DMS53 (cell line): ENCODE results near the gene PPP2R3A.

Experiments
- DNase-seq: peaks from one replicate; lab custom pipeline; 2025; lab: John Stamatoyannopoulos, UW

The PPP2R3A gene

GRCh38 chr3:136022529-136023263, 57.2 kb downstream of the PPP2R3A start:
- DNase-seq = no peak

DNA sequence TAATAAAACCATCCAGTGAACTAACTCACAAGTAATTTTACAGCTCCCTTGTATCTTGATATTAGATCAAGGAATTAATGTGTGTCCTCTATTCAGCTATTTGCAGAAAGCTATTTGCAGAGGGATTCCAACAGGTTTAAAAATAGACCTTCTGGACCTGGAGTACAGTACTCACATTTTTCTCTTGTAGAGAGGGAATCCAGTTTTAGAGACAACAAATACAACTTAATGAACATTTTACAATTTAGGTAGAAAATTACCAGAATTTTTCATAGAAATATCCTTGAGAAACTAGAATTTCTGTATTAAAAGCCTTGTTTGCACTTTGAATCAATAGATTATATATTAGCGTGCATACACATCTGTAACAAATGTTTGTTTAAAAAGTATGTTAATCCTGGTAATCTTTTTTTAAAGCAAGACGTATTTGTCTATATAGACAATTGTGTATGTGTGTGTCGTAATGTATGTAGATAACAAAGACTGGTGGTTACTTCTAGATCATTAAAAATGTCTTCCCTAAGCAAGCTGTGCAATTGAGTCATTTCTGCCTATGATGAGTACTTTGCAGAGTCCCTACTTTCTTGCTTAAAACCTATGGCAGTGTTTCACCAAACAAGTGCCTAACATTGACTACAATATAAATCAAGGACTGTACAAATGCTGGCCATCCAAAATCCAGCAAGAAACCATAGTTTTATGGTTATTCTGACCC, 57.9 kb downstream of the PPP2R3A start:
- DNase-seq = no peak

DNA sequence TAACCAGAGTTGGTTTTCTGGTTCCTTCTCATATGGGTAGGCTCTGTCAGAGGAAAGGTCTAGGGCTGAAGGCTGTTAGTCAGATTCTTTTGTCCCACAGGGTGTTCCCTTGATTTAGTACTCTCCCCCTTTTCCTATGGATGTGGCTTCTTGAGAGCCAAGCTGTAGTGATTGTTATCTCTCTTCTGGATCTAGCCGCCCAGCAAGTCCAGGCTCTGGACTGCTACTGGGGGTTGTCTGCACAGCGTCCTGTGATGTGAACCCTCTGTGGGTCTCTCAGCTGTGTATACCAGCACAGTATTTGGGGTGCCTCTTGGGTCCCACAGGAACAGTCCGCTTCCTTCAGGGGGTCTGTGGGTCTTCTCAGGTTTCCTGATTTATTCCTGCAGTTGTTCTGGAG, 70.8 kb downstream of the PPP2R3A start:
- no peak for DNase-seq

GRCh38 chr3:136038668-136039067, 73.1 kb downstream of the PPP2R3A start:
- DNase-seq = no peak

- DNase-seq = peak; percentile 69
These were observed 77.2 kb downstream of the PPP2R3A start for GRCh38 chr3:136042608-136043221.

GRCh38 chr3:136044980-136045745, 79.6 kb downstream of the PPP2R3A start:
- no peak for DNase-seq

- no peak for DNase-seq
These were observed 82.5 kb downstream of the PPP2R3A start for GRCh38 chr3:136048068-136048467.

GRCh38 chr3:136050250-136050649, 84.7 kb downstream of the PPP2R3A start:
- DNase-seq = no peak

DNA sequence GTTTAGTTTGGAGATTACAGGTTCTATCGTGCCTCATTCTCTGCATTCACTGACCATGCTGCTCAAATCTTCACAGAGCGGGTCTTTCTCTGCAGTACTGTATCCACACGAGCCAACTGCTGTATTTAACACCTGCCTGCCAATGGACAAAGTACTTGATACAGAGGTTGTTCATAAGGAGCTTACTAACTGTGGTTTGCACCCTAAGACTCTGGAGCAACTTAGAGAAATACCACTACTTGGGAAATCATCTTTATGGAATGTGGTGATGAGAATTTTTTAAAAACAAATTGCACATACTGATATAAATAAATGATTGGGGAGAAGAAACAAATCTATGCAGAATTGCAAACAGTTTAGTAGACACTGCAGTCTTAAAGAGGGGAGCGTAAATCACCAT, 90.0 kb downstream of the PPP2R3A start:
- DNase-seq = no peak

DNA sequence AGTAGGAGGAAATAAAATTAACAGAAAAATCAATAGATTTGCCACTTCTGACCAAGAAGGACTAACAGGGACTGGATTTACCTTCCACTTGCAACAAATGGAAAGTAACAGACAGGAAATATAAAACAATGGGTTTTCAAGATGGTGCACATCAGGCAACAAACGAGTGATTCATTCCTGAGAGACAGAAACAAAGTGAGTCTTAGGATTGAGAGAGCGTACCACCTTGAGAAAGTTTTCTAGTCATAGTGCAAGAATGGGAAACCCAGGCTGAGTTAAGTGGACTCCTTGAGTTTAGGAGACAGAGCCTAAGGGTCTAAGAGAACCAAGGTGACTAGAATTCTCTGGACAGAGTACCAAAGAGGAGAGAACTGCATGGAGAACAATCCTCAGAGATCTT, 101.7 kb downstream of the PPP2R3A start:
- no peak for DNase-seq

DNA sequence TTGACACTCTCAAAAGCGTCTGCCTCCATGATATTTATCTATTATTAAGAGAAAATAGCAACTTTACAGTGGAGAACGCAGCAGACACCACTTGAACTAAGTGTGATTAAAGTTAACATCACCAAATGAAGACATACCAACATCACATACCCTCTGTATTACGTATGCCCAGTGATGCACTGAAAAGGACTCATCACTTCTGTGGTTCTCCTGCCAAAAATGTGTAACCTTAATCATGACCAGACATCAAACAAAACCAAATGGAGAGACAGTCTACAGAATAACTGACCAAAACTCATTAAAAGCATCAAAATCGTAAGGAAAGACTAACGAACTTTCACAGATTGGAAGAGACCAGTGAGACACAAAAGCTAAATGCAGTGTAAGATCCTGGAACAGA, 103.2 kb downstream of the PPP2R3A start:
- no peak for DNase-seq

DNA sequence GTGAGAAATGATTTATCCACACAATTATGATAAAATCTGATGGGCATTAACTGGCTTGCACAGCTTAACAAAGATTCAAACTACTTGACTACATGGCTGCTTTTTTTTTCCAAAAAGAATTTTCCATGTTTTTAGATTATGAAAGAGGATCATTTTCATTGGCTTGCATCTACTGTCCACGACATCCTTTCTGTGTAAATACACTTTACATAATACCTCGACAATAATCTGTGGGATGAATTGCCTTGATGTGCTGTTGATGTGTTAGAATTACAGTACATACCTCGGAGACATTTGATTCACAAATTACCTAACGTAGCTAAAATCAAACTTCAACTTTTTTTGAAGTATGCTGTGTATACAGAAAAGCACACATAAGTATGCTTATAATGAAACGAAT, 104.4 kb downstream of the PPP2R3A start:
- DNase-seq = no peak

DNA sequence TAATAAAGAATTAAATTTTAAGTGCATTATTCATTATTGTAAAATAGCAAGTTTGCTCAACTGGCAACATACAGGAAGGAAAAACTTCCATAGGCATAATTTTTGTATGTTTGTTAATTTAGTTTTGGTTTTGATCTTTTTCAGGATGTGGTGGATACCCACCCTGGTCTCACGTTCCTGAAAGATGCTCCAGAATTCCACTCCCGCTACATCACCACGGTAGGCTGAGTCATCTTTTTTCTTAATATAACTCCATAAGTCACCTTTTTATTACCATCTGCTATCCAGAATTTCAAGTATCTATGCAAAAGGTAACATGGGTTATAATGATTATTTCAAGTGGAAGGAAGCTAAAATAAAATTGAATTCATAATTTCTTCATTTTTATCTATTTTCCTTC, 104.8 kb downstream of the PPP2R3A start:
- no peak for DNase-seq

DNA sequence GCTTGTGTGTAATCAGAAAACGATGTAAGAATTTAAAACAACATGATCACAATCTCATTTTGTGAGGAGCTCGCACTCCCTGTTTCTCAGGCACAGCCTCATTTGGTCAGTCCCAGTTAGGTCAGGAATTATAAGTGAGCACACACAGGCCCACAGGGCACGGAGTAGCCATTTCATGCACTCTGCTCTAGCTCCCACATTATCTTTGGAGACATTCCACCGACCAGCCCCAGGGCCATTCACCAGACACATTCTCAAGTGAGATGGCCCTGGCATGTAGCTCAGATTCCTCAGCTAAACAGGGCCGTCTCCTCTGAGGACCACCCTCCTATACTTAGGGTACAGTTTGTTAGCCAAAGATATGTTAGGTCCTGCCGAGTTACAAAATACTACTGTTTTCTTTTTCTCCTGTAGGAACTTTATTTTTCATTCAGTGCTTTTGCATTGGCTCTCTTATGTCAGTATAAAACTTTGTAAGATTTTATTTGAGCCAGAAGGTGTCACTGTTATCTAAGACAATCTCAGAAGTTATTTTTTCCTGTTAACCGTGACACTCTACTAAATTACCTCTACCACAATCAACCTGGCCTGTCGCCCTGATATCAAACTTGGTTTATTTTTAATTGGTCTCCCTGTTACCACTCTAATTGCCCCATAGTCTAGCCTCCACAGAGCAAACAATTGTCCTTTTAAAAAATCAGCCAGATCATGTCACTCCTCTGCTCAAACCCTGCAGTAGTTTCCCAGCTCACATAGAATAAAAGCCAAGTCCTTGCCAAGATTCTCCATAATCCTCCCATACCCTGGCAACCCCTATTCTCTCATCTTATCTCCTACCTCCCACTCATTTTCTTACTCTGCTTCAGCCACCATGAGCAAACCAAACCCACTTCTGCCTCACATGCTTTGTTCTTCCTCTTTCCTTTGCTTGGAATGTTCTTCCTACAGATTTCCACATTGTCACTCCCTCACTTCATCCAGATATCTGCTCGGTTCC, 105.7 kb downstream of the PPP2R3A start:
- DNase-seq = peak; percentile 12

GRCh38 chr3:136074546-136075170, 109.1 kb downstream of the PPP2R3A start:
- DNase-seq = no peak

GRCh38 chr3:136075218-136075808, 109.8 kb downstream of the PPP2R3A start:
- DNase-seq = peak; percentile 72

GRCh38 chr3:136075811-136076210, 110.3 kb downstream of the PPP2R3A start:
- DNase-seq = no peak

DNA sequence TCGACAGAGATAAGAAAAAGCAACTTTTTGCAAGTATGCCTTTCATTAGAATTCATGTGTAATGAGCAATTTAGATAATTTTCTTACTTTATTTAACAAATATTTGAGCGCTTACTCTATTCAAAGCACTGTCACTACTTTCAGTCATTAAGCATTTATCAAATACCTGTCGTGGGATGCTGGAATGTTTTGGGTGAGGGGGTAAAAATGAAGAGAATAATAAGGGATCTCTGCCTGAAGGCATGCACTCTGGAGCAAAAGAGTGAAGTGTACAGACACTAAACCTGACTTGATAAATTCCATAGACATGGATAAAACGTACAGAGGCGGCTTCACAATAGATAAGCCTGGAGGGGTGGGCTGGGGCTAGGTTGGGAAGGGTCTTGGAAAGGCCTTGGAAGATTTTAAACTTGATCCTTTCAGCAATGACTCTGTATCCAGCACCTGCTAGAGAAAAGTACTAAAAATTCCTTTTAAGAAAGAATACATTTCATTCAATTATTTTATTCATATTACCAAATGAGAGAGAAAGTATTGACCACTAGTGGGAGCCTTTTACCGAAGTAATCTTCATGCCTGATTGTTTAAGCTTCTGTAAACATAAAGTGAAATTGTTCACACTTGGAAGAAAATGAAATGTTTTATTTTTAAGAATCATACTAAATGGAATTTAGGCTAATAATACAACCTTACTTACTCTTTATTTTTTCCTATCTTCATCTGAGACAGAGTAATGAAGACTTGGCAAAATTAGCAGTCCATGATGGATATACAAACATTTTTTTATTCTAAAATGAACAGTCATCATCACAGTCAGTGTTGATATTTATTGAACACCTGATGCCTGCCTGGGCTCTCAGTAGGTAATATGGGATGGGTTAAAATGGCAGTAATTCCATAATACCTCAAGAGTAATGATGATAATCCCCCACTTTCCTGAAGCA, 113.2 kb downstream of the PPP2R3A start:
- peak; percentile 60 for DNase-seq
